ENCODE data around the gene AIFM3. TPM values are rescaled to one million over a fixed set of nuclear protein-coding genes. Genes with fewer than 3 reads are reported as not detected.

The AIFM3 gene
- total and polyA plus RNA-seq, 2 of the 4 experiments (the other 2 are of a cell fraction), result 0.09 to 0.18 TPM

GRCh38 chr22:21026783-21027692 lies 60.0 kb downstream of the AIFM3 start:
- peaks cover 27% of the 10 kb centered on the region for H3K27me3 ChIP-seq (ENCODE audit: control insufficient read depth, insufficient read depth, low read length)
- POLR2A ChIA-PET (ENCODE audit: unreplicated experiment), result no interaction called here
- H2BK15ac ChIP-seq (ENCODE audit: low read depth, low read length), result no peak overlapping the region
- H3K9me1 ChIP-seq (ENCODE audit: insufficient read depth, low read length), result no peaks in the 10 kb centered on the region
- no peak overlapping the region for H3K56ac ChIP-seq (ENCODE audit: extremely low read depth, insufficient read depth, low read length)
- no peak overlapping the region for H3K9ac ChIP-seq (ENCODE audit: low read depth, low read length)
- CTCF ChIA-PET, result interaction anchor here (0.5 kb wide), 1 partner anchor 30 kb away, joined by 4 read pairs; no protein-coding TSS in a partner anchor
- H3K79me1 ChIP-seq (ENCODE audit: low read depth in 1 of 2, low read length in 2 of 2), result no peaks in the 10 kb centered on the region
- 0 out of 2 replicates have a peak overlapping the region, but pooled peaks have one; percentile 24 for H3K4ac ChIP-seq (ENCODE audit: low read depth, low read length)
- no peaks in the 10 kb centered on the region for H3K9me3 ChIP-seq (ENCODE audit: control insufficient read depth, insufficient read depth, low read length)
- H4K8ac ChIP-seq (ENCODE audit: low read depth in 2 of 2, low read length in 2 of 2), result no peak overlapping the region
- H2BK120ac ChIP-seq (ENCODE audit: low read depth, low read length), result no peak overlapping the region
- no peak overlapping the region for H4K91ac ChIP-seq (ENCODE audit: insufficient read depth, low read depth, low read length)
- dilution Hi-C loops (cut with HindIII; ENCODE audit: low sequenced_read_pairs, unreplicated experiment), result no loop called here
- H3K14ac ChIP-seq (replicated peaks; ENCODE audit: low read depth, low read length), result no peak overlapping the region
- DNase-seq (peak; percentile 68), ATAC-seq (ENCODE audit: low read depth) (peak; percentile 89)
- in situ Hi-C loops (cut with MboI; ENCODE audit: low sequenced_read_pairs), result no loop called here
- no peak overlapping the region for H2AFZ ChIP-seq (replicated peaks; ENCODE audit: low read length, poor library complexity)
- H3K4me2 ChIP-seq (ENCODE audit: low read depth, low read length), result no peak overlapping the region
- no peak overlapping the region for H3K4me3 ChIP-seq (ENCODE audit: insufficient read depth, low read depth, low read length)
- 0 out of 2 replicates have a peak overlapping the region, but pooled peaks have one; percentile 33 for H2AK5ac ChIP-seq (ENCODE audit: low read depth, low read length)
- WGBS, 2 experiments (ENCODE audit: extremely low coverage in 2 of 2, insufficient read length in 1 of 2), result 17% methylated on average over 1 of the region's 14 CpGs; no CpG with 5 or more reads in 1 of the 2 experiments
- no peak overlapping the region for H2BK5ac ChIP-seq (ENCODE audit: low read depth, low read length, poor library complexity, severe bottlenecking)
- no peak overlapping the region for H3K18ac ChIP-seq (ENCODE audit: low read depth, low read length)
- BruUV-seq (replicated peaks), result no TSS peak
- H3K36me3 ChIP-seq (ENCODE audit: control insufficient read depth, insufficient read depth, low read length), result no peaks in the 10 kb centered on the region
- intact Hi-C loops (cut with micrococcal nuclease), result no loop called here
- no peak overlapping the region for H4K5ac ChIP-seq (ENCODE audit: low read depth, low read length)
- no peak overlapping the region for H3K23ac ChIP-seq (ENCODE audit: low read depth, low read length)
- peak overlapping the region; percentile 69 for H2AK9ac ChIP-seq (replicated peaks; ENCODE audit: low read depth, low read length, poor library complexity)
- H3K4me1 ChIP-seq (ENCODE audit: control insufficient read depth, insufficient read depth, low read length), result peaks cover 2% of the 10 kb centered on the region; the same call in 1 of the 2 replicates
- no peak overlapping the region for H2BK20ac ChIP-seq (ENCODE audit: low read depth, low read length)
- H3K27ac ChIP-seq (ENCODE audit: insufficient read depth, low read length), result no peak overlapping the region
- no peak for TF ChIP-seq USF2 (IDR thresholded peaks at IDR 0.05; ENCODE audit: low read depth, low read length)
- no peak for TF ChIP-seq BHLHE40 (IDR thresholded peaks at IDR 0.05; ENCODE audit: low read depth, low read length)
- TF ChIP-seq CTCF (conservative IDR thresholded peaks at IDR 0.05; ENCODE audit: low read depth, low read length), result no peak
- TF ChIP-seq MAZ (IDR thresholded peaks at IDR 0.05; ENCODE audit: borderline replicate concordance, low read depth, low read length), result no peak
- no peak for TF ChIP-seq CEBPB (IDR thresholded peaks at IDR 0.05; ENCODE audit: low read depth, low read length)
- no peak for TF ChIP-seq MAFK (IDR thresholded peaks at IDR 0.05; ENCODE audit: low read depth, low read length)
- H4K20me1 ChIP-seq (ENCODE audit: insufficient read depth, low read length), result no peaks in the 10 kb centered on the region

Data from IMR-90 (cell line).